RCC 7860 (cell line): ENCODE results near the gene RSAD2.
"Not testable (repeated sequence)": the region's sequence is repeated elsewhere in the genome, so short reads cannot be mapped to it uniquely, and the experiment has no call there.

Source experiments
- DNase-seq: peaks from one replicate; pipeline ENCODE4 v3.0.0-alpha.2; 2015; ENCODE audit warnings: low spot score
- FAIRE-seq: peaks from 2 replicates; lab custom pipeline; 2012; peaks lifted over from hg19 to GRCh38; lab: Jason Lieb, UNC

Gene RSAD2

GRCh38 chr2:6924101-6924923, 46.7 kb downstream of the RSAD2 start:
- FAIRE-seq (no peak), DNase-seq (no peak)

- FAIRE-seq (no peak), DNase-seq (no peak)
Measured at GRCh38 chr2:6924924-6925409, 47.4 kb downstream of the RSAD2 start.

GRCh38 chr2:6926071-6926732, 48.6 kb downstream of the RSAD2 start:
- DNase-seq (no peak), FAIRE-seq (no peak)

- DNase-seq (no peak), FAIRE-seq (no peak)
Measured at GRCh38 chr2:6927186-6927585, 49.6 kb downstream of the RSAD2 start.

GRCh38 chr2:6927753-6928152, 50.2 kb downstream of the RSAD2 start:
- DNase-seq, result no peak
- FAIRE-seq, result no peak

GRCh38 chr2:6928452-6928851, 50.9 kb downstream of the RSAD2 start:
- DNase-seq (no peak), FAIRE-seq (no peak)

GRCh38 chr2:6929196-6929819, 51.7 kb downstream of the RSAD2 start:
- DNase-seq (no peak), FAIRE-seq (no peak)

GRCh38 chr2:6930923-6931647, 53.5 kb downstream of the RSAD2 start:
- DNase-seq (no peak), FAIRE-seq (no peak)

GRCh38 chr2:6931753-6932152, 54.2 kb downstream of the RSAD2 start:
- FAIRE-seq, result no peak

GRCh38 chr2:6932206-6932605, 54.6 kb downstream of the RSAD2 start:
- FAIRE-seq (no peak), DNase-seq (no peak)

More at GRCh38 chr2:6931753-6932152, 54.2 kb downstream of the RSAD2 start:
- DNase-seq, result no peak

- DNase-seq, result no peak
- no peak for FAIRE-seq
Measured at GRCh38 chr2:6932828-6933227, 55.3 kb downstream of the RSAD2 start.

GRCh38 chr2:6933911-6934310, 56.3 kb downstream of the RSAD2 start:
- DNase-seq (no peak), FAIRE-seq (no peak)

GRCh38 chr2:6934345-6934744, 56.8 kb downstream of the RSAD2 start:
- FAIRE-seq (no peak), DNase-seq (no peak)

- FAIRE-seq (no peak), DNase-seq (no peak)
Measured at GRCh38 chr2:6934758-6935651, 57.4 kb downstream of the RSAD2 start.

- FAIRE-seq, DNase-seq: not testable (repeated sequence)
Measured at GRCh38 chr2:6935652-6936020, 58.1 kb downstream of the RSAD2 start.

- no peak for DNase-seq
- no peak for FAIRE-seq
Measured at GRCh38 chr2:6937157-6937556, 59.6 kb downstream of the RSAD2 start.

GRCh38 chr2:6937582-6937981, 60.0 kb downstream of the RSAD2 start:
- no peak for DNase-seq
- no peak for FAIRE-seq

GRCh38 chr2:6939071-6939470, 61.5 kb downstream of the RSAD2 start:
- no peak for DNase-seq
- FAIRE-seq, result no peak

- no peak for FAIRE-seq
- DNase-seq, result no peak
Measured at GRCh38 chr2:6940820-6941219, 63.2 kb downstream of the RSAD2 start.
